Tibial artery (tissue), 4 donors: ENCODE measurements around the gene PTPN13.

Experiments
- DNase-seq, 2 donors: peaks; one replicate each; pipeline ENCODE4 v3.0.0-alpha.2; 2019
- H3K27ac ChIP-seq, 2 donors: fragments of 200-600 bp; sonication (generic) in 1 of 2; 1 replicate in 1 of 2; 2 replicates in 1 of 2; pipeline ENCODE4 v1.5.1; 2018 to 2019; ENCODE audit warnings: mild to moderate bottlenecking in 1 of 2
- H3K27me3 ChIP-seq, 2 donors: fragments of 200-600 bp; sonication (generic) in 1 of 2; one replicate each; pipeline versions ENCODE4 v1.5.1 to v1.6.0; 2016 to 2019
- H3K36me3 ChIP-seq, 3 donors: fragments of 200-600 bp; sonication (generic) in 2 of 3; one replicate each; pipeline ENCODE4 v1.5.1; 2016 to 2019; ENCODE audit warnings: mild to moderate bottlenecking in 2 of 3
- H3K4me1 ChIP-seq, 4 donors: fragments of 200-600 bp; sonication (generic) in 2 of 4; 1 replicate in 3 of 4; 2 replicates in 1 of 4; pipeline ENCODE4 v1.5.1; 2016 to 2019
- H3K4me3 ChIP-seq, 2 donors: fragments of 200-600 bp; sonication (generic) in 1 of 2; 1 replicate in 1 of 2; 2 replicates in 1 of 2; pipeline ENCODE4 v1.5.1; 2018 to 2019; ENCODE audit warnings: mild to moderate bottlenecking in 2 of 2
- H3K9me3 ChIP-seq, 3 donors: fragments of 200-600 bp; sonication (generic) in 1 of 3; one replicate each; pipeline ENCODE4 v1.5.1; 2016 to 2019
- CTCF ChIP-seq, 2 experiments: fragments of 200-600 bp in 1 of 2; fragments of 450-650 bp in 1 of 2; IDR thresholded peaks; one replicate each; pipeline ENCODE4 v1.5.1; 2017 to 2019; ENCODE audit warnings: antibody characterized with exemption in 2 of 2, mild to moderate bottlenecking in 1 of 2, moderate library complexity in 1 of 2
- intact Hi-C: fragments of 100-400 bp; cut with DNase I; formaldehyde crosslinking; loops from one replicate; pipeline ENCODE4 v1.15.0; 2023; ENCODE audit warnings: low total_unique reads

PTPN13 gene

GRCh38 chr4:86737244-86737643 lies 143.1 kb downstream of the PTPN13 start:
- Histone ChIP-seq H3K27ac (no peak overlapping the region), H3K27me3 (no peaks in the 10 kb centered on the region), H3K4me3 (no peak overlapping the region), H3K9me3 (no peaks in the 10 kb centered on the region), H3K4me1 (no peaks in the 10 kb centered on the region), H3K36me3 (peaks cover 18 to 28% (median 22%) of the 10 kb centered on the region in 3 donors)
- no peak for TF ChIP-seq CTCF (IDR thresholded peaks at IDR 0.05)
- intact Hi-C loops: no loop called here
- DNase-seq: no peak

GRCh38 chr4:86741846-86742245 lies 147.7 kb downstream of the PTPN13 start:
- H3K27ac ChIP-seq: no peak overlapping the region
- no peak for DNase-seq
- no peaks in the 10 kb centered on the region for H3K4me1 ChIP-seq
- H3K4me3 ChIP-seq: no peak overlapping the region
- no peak for TF ChIP-seq CTCF (IDR thresholded peaks at IDR 0.05)
- H3K27me3 ChIP-seq: no peaks in the 10 kb centered on the region
- intact Hi-C loops: no loop called here
- H3K36me3 ChIP-seq: peaks cover 8 to 25% (median 18%) of the 10 kb centered on the region in 3 donors
- H3K9me3 ChIP-seq: no peaks in the 10 kb centered on the region

- TF ChIP-seq CTCF (IDR thresholded peaks at IDR 0.05): no peak
- no peaks in the 10 kb centered on the region for H3K27me3 ChIP-seq
- no peak for DNase-seq
- no peaks in the 10 kb centered on the region for H3K4me1 ChIP-seq
- H3K27ac ChIP-seq: no peak overlapping the region
- no peaks in the 10 kb centered on the region for H3K9me3 ChIP-seq
- intact Hi-C loops: no loop called here
- H3K4me3 ChIP-seq: no peak overlapping the region
- H3K36me3 ChIP-seq: peaks cover 8 to 21% (median 20%) of the 10 kb centered on the region in 3 donors
These were observed 150.5 kb downstream of the PTPN13 start for GRCh38 chr4:86744570-86744969.

GRCh38 chr4:86749121-86749520 lies 155.0 kb downstream of the PTPN13 start:
- no peaks in the 10 kb centered on the region for H3K4me1 ChIP-seq
- no peak overlapping the region for H3K27ac ChIP-seq
- no peaks in the 10 kb centered on the region for H3K27me3 ChIP-seq
- H3K9me3 ChIP-seq: no peaks in the 10 kb centered on the region
- intact Hi-C loops: no loop called here
- no peak for DNase-seq
- peaks cover 0 to 26% (median 23%) of the 10 kb centered on the region in 3 donors for H3K36me3 ChIP-seq
- no peak overlapping the region for H3K4me3 ChIP-seq
- no peak for TF ChIP-seq CTCF (IDR thresholded peaks at IDR 0.05)

GRCh38 chr4:86755388-86755787 lies 161.3 kb downstream of the PTPN13 start:
- no peak for DNase-seq
- no peaks in the 10 kb centered on the region for H3K9me3 ChIP-seq
- no peaks in the 10 kb centered on the region for H3K4me1 ChIP-seq
- H3K36me3 ChIP-seq: peaks cover 0 to 19% (median 12%) of the 10 kb centered on the region in 3 donors
- TF ChIP-seq CTCF (IDR thresholded peaks at IDR 0.05): no peak
- H3K4me3 ChIP-seq: no peak overlapping the region
- H3K27ac ChIP-seq: no peak overlapping the region
- H3K27me3 ChIP-seq: no peaks in the 10 kb centered on the region
- intact Hi-C loops: loop anchor here (10.0 kb wide), 1 partner anchor 261 kb away; no protein-coding TSS in a partner anchor

- intact Hi-C loops: loop anchor here (10.0 kb wide), 1 partner anchor 263 kb away; no protein-coding TSS in a partner anchor
- Histone ChIP-seq H3K36me3 (peaks cover 1 to 12% (median 7%) of the 10 kb centered on the region in 3 donors), H3K27me3 (no peaks in the 10 kb centered on the region), H3K27ac (no peak overlapping the region), H3K9me3 (no peaks in the 10 kb centered on the region), H3K4me1 (no peaks in the 10 kb centered on the region), H3K4me3 (no peak overlapping the region)
- TF ChIP-seq CTCF (IDR thresholded peaks at IDR 0.05): no peak
- no peak for DNase-seq
These were observed 163.4 kb downstream of the PTPN13 start for GRCh38 chr4:86757468-86757867.
